ENCODE measurements around the gene ACTR1A.
"Not testable (repeated sequence)": the region's sequence is repeated elsewhere in the genome, so short reads cannot be mapped to it uniquely, and the experiment has no call there.

Gene ACTR1A

DNA sequence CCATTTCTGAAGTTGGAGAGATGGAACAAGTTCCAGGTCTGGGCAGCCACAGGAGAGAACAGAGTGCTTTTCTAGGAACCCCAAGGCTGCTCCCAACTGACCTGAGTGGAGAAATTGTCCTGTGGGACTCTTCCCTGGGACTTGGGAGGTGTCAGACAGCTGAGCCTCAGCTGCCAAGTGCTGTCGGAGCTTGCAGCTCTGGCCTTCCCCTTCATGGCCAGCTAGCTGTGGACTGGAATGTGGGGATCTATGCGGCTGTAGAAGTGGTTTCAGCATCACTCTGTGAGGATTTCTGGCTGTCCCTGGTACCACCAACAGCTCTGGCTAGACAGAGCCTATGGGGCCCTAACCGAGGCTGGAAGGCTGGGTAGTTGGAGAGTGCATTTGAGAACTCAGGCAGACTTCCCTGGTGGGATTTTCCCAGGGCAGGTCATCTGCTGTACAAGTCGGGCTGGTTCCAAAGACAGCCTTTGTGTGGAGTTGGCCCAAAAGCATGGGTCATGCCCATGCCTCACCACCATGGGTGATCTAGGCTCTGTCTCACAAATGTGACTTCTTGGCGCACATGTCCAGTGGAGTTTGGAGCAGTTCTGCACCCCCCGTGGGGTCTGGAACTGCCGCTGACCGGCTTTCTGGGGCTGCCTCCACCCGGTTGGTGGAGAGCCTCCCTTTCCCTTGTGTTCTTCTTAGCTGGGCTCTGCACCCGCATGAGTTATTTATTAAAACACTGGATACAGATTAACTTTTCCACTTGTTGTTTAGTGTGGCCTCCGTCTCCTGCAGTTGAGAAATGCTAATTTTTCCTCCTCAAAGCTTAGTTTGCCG, 12.2 kb upstream of the ACTR1A start:
- no peak for DNase-seq

DNA sequence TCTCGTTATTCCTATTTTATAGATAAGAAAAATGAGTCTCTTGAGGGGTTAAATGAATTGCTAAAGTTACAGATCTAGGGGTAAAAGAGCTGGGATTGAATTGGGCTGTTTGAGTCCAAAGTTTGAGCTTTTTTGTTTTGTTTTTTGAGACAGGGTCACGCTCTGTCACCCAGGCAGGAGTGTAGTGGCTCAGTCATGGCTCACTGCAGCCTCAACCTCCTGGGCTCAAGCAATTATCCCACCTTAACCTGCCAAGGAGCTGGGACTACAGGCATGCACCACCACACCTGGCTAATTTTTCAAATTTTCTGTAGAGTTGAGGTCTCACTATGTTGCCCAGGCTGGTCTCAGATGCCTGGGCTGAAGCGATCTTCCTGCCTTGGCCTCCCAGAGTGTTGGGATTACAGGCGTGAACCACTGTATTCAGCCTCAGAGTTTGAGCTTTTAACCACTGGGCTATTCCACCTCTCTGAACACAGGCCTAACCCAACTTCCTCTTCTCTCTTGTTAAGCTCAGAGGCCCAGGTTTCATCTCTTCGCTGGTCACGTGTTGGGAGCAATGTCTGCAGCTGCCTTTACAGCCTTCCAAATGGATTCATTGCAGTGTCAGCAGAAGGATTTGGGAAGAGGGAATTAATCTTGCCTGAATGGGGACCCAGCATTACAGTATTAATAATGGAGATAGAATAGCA, 9.2 kb upstream of the ACTR1A start:
- DNase-seq = no peak

DNA sequence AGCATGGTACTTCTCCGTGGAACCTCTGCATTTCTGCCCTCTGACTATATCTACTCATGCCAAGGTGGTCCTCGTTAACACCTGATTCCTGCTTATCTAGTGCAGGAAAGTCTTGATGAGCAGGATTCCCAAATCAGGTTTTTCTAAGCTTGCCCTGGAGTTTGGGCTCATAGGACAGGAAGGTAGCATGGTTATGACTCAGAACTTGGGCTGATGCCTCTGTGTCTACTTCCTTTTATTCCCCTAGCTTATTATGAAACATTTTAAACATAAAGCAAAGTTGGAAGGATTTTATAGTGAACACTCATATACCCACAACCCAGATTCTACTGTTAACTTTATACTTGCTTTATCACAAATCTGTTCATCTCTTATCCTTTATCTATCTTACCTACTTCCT, 6.9 kb upstream of the ACTR1A start:
- DNase-seq = no peak

DNA sequence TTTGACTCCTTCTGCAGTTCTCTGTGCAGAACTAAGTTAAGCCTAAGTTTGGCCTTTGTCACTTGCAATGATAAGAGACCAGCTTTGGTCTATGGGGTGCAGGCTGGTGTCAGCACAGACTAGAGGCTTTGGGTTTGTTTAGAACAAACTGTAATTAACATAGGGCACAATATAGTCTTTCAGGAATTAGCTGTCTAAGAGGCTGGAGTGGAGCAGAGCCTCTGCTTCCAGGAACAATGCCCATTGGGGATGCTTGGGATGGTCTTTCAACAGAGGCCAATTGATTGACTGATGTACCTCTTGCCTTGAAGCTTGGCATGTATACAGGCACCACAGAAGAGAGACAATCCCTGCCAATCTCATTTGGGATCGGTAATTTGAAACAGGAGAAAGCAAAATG, 6.0 kb upstream of the ACTR1A start:
- DNase-seq = no peak

DNA sequence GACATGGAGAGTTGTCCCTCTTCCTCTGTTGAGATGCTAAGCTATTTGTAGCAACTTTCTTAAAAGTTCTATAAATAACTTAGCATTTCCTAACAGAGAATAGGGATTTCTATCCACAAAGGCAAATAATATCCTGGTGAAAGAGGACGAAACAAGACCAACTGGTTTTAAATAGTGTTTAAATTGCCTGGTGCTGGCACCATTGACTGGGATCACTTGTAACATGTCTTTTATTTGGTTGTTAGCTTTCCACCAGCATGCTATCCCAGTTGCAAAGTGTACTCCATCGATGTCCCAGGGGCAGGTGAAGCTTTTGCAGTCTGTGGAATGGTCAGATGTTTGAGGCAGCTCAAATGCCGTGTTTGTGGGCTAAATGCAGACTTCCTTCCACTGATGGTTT, 5.0 kb upstream of the ACTR1A start:
- no peak for DNase-seq

DNA sequence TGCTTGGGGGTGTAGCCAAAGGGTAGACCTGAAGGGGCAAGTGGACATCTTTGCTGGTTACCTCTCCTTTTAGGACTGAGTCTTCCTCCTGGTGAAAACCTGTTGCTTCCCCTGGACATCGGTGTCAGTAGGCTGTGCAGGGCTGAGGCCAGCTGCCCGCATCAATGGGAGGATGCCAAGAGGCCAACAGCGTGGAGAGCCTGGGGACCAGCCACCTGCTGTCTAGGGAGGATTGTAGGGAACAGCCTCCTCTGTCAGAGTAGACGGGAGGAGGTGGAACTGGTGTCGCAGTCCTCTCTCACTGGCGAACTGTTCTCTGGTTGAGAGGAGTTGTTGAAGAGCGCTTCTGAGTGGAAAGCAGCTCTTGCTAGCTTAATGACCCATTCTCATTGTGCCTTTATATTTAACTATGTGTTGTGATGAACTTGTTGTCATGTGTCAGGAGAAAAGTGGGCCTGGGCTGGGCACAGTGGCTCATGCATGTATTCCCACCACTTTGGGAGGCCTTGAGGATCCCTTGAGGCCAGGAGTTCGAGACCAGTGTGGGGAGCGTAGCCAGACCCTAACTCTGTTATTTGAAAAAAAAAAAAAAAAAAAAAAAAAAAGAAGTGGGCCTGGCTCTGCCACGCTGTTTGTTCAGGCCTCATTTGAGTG, 3.1 kb upstream of the ACTR1A start:
- DNase-seq = no peak

DNA sequence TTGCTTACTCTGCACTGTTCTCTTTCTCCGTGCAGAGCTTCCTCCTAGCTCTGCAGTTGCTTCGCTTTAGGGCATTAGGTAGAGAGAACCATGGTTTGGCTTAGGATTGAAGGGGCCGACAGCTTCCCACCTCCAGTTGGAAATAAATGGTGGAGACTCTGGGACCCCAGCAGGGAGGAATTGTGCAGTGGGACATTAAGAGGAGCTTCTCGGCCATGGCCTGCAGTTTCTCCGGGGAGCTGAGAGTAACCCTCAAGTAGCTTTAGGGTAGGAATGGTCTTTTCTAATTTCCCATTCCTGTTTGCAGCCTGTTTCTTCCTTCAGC, 2.4 kb upstream of the ACTR1A start:
- no peak for DNase-seq

DNA sequence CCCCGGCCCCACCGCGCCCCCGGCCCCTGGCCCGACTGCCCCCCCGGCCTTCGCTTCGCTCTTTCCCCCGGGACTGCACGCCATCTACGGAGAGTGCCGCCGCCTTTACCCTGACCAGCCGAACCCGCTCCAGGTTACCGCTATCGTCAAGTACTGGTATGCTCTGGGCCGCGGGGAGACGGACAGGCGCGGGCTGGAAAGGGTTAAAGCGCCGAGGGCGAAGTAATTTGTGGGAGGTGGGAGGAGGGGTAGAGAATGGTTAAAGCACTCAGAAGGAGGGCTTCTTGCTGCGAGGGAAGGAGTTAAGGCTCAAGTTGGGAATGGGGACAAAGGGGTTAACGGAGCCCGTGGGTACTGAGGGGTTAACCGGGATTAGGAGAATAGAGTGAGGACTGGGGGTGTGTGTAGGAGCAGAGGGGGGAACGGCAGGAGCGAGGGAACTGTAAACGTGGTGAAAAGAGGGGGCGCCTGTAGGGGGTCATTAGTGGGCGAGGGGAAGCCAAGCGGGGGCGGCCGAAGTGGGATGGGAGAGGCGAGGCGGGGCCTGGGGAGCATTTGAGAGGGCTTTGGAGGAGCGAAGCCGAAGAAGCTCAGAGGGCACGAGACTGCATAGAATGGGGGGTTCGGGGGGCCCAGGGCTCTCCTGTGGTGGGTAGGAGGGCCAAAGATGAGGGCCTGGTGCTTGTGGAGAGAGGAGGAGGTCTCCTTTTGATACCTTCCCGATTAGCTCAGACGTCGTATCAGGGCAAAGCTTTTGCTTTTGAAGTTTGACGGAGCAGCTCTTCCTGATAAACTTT, 1.9 kb upstream of the ACTR1A start:
- peak; percentile 28 to 32 for DNase-seq

DNA sequence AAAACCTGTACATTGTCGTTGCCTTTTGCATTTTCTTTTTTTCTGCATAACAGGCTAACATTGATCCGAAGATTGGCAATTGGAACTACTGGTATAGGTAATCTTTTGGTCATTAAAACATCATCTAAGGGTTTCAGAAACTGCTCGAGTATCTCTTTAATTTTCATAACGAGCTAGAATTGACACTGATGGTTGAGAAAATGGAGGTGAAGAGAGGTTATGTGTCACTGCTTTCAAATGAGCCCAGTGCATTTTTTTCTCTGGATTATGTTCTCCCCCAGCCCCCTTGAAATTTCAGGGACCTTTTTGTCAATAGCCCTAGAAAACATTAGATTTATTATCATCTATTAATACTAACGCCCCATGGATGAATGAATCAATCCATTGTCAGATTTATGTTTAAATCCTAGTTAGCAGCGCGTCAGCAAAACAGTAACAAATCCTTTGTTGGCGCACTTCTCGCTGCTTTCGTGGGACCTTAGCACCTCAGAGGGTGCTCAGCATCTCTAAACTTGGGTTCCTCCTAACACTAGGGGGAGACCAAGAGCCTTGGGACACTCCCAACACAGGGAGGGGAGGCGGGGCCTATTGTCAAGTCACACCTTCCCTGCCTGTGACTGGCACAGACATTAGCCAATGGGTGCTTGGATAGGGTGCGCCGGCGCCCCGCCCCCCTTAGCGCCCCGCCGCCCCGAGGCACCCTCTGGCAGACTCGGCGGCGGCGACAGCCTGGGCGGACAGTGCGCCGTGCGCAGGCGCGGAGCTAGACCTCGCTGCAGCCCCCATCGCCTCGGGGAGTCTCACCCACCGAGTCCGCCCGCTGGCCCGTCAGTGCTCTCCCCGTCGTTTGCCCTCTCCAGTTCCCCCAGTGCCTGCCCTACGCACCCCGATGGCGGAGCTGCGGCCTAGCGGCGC, 1.0 kb upstream of the ACTR1A start, which contains the start of gene SUFU:
Gene SUFU (plus strand): TSS at position 709 of the 915 bp plus-strand sequence. CDS start 181 bp downstream, at position 890.
- DNase-seq = peak; percentile 99

DNA sequence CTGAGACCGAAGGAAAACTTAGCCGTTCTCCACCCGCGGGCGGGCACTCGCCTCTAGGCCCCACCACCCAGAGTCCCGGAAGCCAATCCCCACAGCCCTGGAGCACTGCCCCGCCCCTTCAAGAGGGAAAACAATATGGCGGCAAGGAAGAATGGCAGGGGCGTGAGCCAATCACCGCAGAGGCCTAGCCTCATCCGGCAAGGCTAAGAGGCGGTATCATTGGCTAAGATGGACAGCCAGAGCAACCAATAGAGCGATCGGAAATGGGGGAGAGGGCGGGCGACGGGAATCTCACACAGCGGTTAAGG, 529 bp downstream of the ACTR1A start:
- DNase-seq = peak; percentile 97 to 99

DNA sequence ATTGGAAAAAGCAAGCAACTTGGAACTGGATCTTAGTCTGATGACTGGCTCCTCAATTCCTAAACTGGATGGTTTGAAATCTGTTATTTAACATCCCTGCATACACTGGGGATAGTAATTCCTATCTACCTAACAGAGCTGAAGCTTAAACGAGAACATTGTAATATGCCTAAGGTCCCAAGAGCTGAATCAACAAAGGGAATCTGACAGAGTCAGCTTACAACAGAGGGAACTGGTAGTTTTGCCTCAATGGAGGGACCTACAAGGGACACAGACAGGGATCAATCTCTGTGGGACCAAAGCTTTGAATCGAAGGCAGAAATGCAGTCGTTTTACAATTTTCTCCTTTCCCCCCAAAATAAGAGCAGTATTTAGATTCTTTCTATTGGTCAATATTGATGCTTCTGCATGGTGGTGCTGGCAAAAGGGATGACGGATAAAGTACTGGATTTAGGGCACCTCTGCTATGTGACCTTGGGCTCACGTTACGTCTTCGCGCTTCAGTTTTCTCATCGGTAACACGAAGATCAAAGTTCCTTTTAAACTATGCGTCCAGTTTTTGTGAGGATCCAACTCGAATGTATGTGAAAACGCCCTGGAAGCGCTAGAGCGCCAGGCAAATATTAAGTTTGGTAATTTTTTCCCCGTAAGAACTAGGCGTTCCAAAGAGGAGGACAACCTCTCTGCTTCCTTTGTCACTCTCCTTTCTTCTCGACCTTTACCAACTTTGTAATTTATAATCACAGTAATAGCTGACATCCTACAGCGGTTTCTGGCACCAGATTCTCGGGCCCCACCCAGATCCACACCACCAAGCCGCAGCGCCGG, 1.1 kb downstream of the ACTR1A start:
- DNase-seq = no peak

DNA sequence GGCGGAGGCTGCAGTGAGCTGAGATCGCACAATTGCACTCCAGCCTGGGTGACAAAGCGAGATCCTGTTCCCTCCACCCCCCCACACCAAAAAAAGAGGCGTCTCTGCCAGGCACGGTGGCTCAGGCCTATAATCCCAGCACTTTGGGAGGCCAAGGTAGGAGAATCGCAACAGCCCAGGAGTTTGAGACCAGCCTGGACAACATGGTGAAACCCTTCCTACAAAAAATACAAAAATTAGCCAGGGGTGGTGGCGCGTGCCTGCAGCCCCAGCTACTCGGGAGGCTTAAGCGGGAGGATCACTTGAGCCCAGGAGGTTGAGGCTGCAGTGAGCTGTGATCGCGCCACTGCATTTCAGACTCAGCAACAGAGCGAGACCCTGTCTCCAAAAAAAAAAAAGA, 1.8 kb downstream of the ACTR1A start:
- DNase-seq = not testable (repeated sequence)

DNA sequence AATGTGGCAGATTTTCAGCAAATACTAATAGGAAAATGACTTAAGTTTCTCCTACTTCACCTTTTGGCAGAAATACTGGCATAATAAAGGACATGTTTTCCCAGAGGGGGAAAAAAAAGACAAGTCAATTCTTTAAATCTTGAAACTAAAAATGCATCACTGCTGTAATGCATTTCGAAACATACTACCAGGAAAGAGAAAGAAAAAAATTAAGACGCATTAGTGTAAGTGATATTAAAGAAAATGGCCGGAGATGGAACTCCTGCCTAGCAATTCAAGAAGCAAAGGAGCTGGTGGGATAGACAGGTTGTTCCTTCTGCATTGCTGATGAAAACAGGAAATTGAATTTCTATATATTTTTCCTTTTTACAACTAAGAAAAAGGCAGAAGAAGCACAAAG, 3.2 kb downstream of the ACTR1A start:
- DNase-seq = no peak

DNA sequence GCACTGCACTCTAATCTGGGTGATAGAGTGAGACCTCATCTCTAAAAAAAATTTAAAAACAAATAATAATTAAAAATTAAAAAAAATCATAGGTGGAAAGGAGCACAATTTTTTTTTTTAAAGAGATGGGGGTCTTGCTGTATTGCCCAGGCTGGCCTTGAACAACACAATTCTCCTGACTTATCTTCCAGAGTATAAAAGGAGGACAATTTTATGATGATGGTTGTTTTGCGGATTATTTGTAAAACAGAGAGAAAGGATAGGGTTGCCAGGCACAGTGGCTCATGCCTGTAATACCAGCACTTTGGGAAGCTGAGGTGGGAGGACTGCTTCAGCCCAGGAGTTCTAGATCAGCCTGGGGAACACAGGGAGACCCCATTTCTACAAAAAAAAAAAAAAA, 5.0 kb downstream of the ACTR1A start:
- no peak for DNase-seq

DNA sequence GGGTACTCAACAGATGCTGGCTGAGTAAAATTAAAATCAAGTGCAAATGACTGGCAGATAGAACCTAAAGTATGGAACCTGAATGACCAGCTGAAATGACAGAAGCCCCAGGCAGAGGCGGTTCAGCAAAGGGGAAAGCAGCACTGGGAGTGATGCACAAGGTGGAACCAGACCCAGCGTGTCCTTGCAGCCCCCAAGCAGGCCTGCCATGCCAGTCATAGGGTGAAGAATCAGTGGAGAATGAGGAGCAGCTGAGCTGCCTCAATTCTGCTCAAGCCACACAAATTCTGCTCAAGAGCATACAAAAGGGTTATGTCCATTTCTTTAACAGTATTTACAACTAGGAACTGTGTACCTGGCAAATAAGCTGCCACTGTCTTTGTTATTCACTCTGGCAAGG, 8.7 kb downstream of the ACTR1A start:
- no peak for DNase-seq

DNA sequence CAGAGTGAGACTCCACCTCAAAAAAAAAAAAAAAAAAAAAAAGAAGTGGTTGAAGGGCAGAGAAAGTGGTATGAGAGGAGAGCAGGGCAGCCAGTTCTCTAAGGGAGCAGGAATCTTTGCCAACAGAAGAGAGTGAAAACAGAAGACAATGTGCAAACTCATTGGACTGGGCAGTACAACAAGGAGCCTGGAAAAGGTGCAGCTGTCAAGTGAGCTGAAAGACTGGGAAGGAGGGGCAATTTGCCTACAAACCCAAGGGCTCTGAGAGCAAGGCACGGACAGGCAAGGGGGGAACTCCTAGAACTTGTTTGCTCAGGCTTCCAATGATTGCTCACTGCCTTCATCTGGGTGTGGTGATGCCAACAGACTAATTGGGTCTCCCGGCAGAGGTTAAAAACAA, 9.5 kb downstream of the ACTR1A start:
- DNase-seq = no peak

DNA sequence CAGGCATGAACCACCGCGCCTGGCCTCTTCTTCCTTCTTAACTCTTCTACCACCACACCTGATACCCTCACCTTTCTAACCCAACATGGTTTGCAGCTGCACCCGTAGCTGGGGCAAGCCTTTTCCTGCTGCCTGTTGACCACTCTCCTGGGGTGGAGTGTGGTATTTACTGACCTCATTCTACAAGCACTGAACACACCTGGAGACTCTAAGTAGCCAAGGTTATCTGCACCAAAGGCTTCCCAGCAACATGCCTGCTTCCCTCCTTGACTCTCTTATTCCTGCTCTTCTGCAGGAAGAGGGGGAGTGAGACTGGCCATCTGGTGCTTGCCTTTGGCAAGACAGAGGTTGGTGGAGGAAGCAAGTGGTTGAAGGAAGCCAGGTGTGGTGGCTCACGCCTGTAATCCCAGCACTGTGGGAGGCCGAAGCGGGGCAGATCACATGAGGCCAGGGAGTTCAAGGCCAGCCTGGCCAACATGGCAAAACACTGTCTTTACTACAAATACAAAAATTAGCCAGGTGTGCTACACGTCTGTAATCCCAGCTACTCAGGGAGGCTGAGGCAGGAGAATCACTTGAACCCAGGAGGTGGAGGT, 10.1 kb downstream of the ACTR1A start:
- no peak for DNase-seq

DNA sequence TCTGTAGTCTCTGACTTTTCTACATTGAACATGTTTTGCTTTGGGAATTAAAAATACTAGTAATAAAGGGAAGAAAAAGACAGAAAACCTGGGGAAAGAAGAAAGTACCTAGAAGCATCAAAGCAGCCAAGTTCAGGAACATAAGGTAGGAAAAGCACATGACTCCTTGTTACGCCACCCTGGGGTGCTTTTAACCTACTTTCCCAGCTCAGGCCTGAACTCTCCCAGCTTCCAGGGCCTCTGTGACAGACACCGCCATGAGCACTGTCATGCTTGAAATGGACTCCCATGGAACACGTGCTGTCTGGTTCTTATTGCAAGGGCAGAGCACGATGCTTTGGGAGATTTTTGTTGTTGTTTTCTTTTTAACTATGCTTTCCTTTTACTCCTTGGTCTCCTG, 11.4 kb downstream of the ACTR1A start:
- no peak for DNase-seq

DNA sequence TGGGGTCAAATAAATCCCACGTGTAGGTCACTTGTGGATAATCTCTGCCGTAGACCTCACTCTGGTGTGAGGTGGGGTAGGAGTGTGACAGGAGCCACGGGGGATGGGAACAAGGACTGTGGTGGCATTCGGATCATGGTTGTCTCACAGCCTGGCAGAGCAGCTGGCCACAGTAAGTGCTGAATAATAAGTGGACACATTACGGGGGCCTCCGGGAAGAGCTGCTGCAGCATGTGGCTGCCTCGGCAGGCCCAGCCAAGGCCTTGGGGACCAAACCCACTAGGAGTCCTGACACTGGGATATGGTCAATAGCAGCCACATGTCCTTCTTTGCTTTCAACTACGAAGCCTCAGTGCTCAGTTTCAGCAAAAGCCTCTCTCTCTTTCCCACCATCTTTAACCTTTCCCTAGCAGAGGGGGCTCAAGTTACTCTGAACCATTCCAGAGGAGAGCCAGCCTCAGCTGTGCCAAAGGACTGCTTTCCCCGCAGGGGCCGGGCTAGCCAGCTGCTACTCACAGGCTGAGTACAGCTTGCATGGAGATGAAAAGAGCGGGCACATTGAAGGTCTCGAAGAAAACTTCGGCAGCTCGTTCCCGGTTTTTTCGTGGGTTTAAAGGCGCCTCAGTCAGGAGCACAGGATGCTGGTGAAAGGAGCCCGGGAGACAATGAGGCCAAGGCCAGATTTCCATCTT, 17.3 kb downstream of the ACTR1A start:
- DNase-seq = no peak

DNA sequence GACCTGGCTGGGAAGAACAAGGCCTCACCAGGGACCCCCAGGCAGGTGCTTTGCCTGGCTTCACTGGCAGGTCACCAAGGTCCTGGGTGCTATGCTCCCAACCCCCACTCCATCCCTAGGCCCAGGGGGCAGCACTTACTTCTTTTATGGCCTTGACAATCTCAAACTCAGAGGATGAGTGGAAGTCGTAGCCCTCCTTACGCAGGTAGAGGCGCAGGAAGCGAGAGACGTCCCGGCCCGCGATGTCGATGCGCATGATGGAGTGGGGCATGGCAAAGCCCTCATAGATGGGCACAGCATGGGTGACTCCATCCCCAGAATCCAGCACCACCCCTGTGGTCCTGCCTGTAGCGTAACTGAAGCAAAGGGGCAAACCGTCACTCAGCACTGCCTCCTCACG, 18.5 kb downstream of the ACTR1A start:
- DNase-seq = no peak
